ENCODE measurements around the gene DDX56. TPM values are rescaled to one million over a fixed set of nuclear protein-coding genes. Genes with fewer than 3 reads are reported as not detected.
A peak's percentile ranks its signal among the peaks of the same experiment; 100 is the strongest.

The DDX56 gene
- total RNA-seq, 4 donors from 2014 or later, result 67.8 to 96.4 (median 88.9) TPM

- Histone ChIP-seq H3K36me3 (no peaks in the 10 kb centered on the region), H3K27ac (no peak overlapping the region), H3K27me3 (no peaks in the 10 kb centered on the region), H3K4me1 (peaks cover 0 to 9% (median 0%) of the 10 kb centered on the region in 4 donors), H3K4me3 (no peak overlapping the region), H3K9me3 (no peaks in the 10 kb centered on the region)
- no peak for DNase-seq
- TF ChIP-seq, protein P1, sequence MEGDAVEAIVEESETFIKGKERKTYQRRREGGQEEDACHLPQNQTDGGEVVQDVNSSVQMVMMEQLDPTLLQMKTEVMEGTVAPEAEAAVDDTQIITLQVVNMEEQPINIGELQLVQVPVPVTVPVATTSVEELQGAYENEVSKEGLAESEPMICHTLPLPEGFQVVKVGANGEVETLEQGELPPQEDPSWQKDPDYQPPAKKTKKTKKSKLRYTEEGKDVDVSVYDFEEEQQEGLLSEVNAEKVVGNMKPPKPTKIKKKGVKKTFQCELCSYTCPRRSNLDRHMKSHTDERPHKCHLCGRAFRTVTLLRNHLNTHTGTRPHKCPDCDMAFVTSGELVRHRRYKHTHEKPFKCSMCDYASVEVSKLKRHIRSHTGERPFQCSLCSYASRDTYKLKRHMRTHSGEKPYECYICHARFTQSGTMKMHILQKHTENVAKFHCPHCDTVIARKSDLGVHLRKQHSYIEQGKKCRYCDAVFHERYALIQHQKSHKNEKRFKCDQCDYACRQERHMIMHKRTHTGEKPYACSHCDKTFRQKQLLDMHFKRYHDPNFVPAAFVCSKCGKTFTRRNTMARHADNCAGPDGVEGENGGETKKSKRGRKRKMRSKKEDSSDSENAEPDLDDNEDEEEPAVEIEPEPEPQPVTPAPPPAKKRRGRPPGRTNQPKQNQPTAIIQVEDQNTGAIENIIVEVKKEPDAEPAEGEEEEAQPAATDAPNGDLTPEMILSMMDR (IDR thresholded peaks at IDR 0.05), result no peak
- TF ChIP-seq POLR2A (IDR thresholded peaks at IDR 0.05), result no peak
Measured at GRCh38 chr7:44547536-44548231, 26.0 kb downstream of the DDX56 start.

GRCh38 chr7:44541876-44542610, 31.7 kb downstream of the DDX56 start:
- Histone ChIP-seq H3K27ac (no peak overlapping the region), H3K4me3 (no peak overlapping the region)

DNA sequence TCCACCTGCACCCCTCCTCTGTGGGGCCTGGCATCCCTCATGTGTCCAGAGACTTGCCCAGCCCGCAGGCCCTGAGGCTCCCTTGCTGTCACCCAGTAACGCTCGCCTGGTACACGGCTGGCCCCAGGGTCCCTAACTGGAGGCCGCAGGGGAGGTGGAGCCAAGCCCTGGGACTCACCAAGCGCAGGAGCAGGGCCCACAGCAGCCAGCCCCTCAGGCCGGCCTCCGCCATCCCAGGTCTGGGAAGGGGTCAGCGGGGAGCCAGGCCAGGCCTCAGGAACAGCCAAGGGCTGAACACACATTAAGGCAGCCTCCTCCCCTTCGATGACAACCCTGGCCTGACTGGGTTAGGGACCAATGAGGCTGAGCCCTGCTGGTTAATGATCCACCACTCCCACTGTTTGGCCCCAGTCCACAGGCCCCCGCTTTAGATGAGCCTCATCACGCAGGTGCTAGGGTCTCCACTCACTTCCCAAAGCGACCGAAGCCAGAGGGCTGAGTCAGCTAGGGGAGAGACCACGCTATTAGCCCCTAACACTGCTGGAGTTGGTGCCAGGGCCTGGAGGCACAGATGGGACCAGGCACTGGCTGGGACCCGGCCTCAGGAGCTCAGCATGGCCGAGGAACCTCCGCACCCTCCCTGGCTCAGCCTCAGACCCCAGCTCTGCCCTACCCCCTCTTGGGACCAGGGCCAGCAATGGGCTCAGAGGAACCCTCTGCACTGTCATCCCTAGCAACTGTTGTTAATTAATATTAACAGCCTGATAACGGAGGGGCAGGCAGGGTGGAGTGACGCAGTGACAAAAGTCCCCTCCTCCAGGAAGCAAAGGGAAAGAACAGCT, 32.5 kb downstream of the DDX56 start, which contains the start of gene NPC1L1:
NPC1L1 (minus strand) TSS at position 303 of the 842 bp plus-strand sequence; CDS start at position 232, 71 bp downstream.
- Histone ChIP-seq H3K36me3 (no peaks in the 10 kb centered on the region), H3K4me1 (peaks cover 0 to 3% (median 0%) of the 10 kb centered on the region in 4 donors), H3K4me3 (no peak within 1 kb of the TSS), H3K9me3 (no peaks in the 10 kb centered on the region), H3K27me3 (no peaks in the 10 kb centered on the region), H3K27ac (no peak within 1 kb of the TSS)
- no peak for TF ChIP-seq POLR2A (IDR thresholded peaks at IDR 0.05)
- TF ChIP-seq, protein P1 (IDR thresholded peaks at IDR 0.05), result no peak
- peak in 1 of 3 donors; percentile 46 for DNase-seq

More at GRCh38 chr7:44541876-44542610, 31.7 kb downstream of the DDX56 start:
- H3K27me3 ChIP-seq, result no peaks in the 10 kb centered on the region
- TF ChIP-seq, protein P1 (IDR thresholded peaks at IDR 0.05), result peak in 1 of 6 experiments; percentile 11
- no peak for TF ChIP-seq POLR2A (IDR thresholded peaks at IDR 0.05)
- no peaks in the 10 kb centered on the region for H3K36me3 ChIP-seq
- DNase-seq, result no peak
- peaks cover 0 to 3% (median 0%) of the 10 kb centered on the region in 4 donors for H3K4me1 ChIP-seq
- H3K9me3 ChIP-seq, result no peaks in the 10 kb centered on the region

DNA sequence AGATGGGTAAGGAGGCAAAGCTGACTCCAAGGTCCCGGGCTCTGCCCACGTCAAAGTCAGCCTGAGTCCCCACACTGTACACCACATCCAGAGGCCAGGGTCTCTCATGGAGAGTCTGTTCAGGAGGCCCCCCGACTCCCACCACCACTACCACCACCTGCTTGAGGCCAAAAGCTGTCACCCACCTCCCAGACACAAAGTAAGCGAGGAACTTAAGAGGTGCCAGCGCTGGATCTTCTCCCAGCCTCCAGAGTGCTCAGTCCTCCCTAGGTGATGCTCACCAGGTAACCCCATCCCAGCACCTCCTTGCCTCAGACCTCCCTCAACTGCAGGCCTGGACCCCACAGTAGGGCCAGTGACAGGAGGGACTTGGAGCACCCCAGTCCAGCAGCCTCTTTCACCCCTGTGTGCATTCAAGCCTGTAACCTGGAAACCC, 33.1 kb downstream of the DDX56 start:
- DNase-seq, result no peak
- Histone ChIP-seq H3K36me3 (no peaks in the 10 kb centered on the region), H3K27ac (no peak overlapping the region), H3K4me3 (no peak overlapping the region), H3K27me3 (no peaks in the 10 kb centered on the region), H3K4me1 (peaks cover 0 to 3% (median 0%) of the 10 kb centered on the region in 4 donors), H3K9me3 (no peaks in the 10 kb centered on the region)
- TF ChIP-seq, protein P1 (IDR thresholded peaks at IDR 0.05), result no peak
- no peak for TF ChIP-seq POLR2A (IDR thresholded peaks at IDR 0.05)
